Sigmoid colon (tissue), 7 donors: Measurements from ENCODE around the gene CDH23. TPM values are rescaled to one million over a fixed set of nuclear protein-coding genes. Genes with fewer than 3 reads are reported as not detected.

Experiments
- DNase-seq: peaks from one replicate; pipeline ENCODE4 v3.0.0-alpha.2; 2019
- H3K27ac ChIP-seq, 4 donors: fragments of 200-600 bp; sonication (generic); one replicate each; pipeline ENCODE4 v1.5.1; 2016 to 2019; ENCODE audit warnings: mild to moderate bottlenecking in 1 of 4
- H3K27me3 ChIP-seq, 3 donors: fragments of 200-600 bp; sonication (generic); one replicate each; pipeline ENCODE4 v1.5.1; 2019; ENCODE audit warnings: mild to moderate bottlenecking in 1 of 3
- H3K36me3 ChIP-seq, 4 donors: fragments of 200-600 bp; sonication (generic); one replicate each; pipeline ENCODE4 v1.5.1; 2016 to 2019
- H3K4me1 ChIP-seq, 4 donors: fragments of 200-600 bp; sonication (generic); one replicate each; pipeline ENCODE4 v1.5.1; 2017 to 2019
- H3K4me3 ChIP-seq, 4 donors: fragments of 200-600 bp; sonication (generic); one replicate each; pipeline ENCODE4 v1.5.1; 2017 to 2019; ENCODE audit warnings: mild to moderate bottlenecking in 2 of 4, moderate library complexity in 1 of 4
- H3K9me3 ChIP-seq, 4 donors: fragments of 200-600 bp in 3 of 4; sonication (generic) in 3 of 4; one replicate each; pipeline versions ENCODE4 v1.5.1 to v1.6.1; 2013 to 2019
- EP300 ChIP-seq, 4 donors: sonication (generic); formaldehyde crosslinking; IDR thresholded peaks; one replicate each; pipeline ENCODE4 v1.6.1; 2017; ENCODE audit warnings: antibody characterized with exemption in 4 of 4
- POLR2A ChIP-seq, 2 donors: fragments of 450-650 bp; IDR thresholded peaks; one replicate each; pipeline ENCODE4 v1.6.1; 2016; ENCODE audit warnings: antibody characterized with exemption in 2 of 2, mild to moderate bottlenecking in 2 of 2, moderate library complexity in 2 of 2
- POLR2AphosphoS5 ChIP-seq, 4 donors: sonication (generic); formaldehyde crosslinking; IDR thresholded peaks; one replicate each; pipeline ENCODE4 v1.6.1; 2017; ENCODE audit warnings: antibody characterized with exemption in 4 of 4
- WGBS, 2 donors: extraction: QIAGEN DNeasy Blood & Tissue Kit; methylation state at CpG; one replicate each; pipeline ENCODE4 v1.1.7; 2013; 5-methylcytosine and 5-hydroxymethylcytosine counted together
- intact Hi-C: fragments of 100-400 bp; cut with DNase I; formaldehyde crosslinking; loops from one replicate; pipeline ENCODE4 v1.15.1; 2023
- polyA plus RNA-seq, 3 donors: library from polyadenylated mRNA; stranded (reverse); fragments of 200-250 nt; gene quantifications; one replicate each; pipeline ENCODE4 v1.2.3, GENCODE V29; 2013
- total RNA-seq, 4 donors: library from RNA; depleted of rRNA; stranded (reverse); fragments of >200 nt; gene quantifications; one replicate each; pipeline ENCODE4 v1.1.0, GENCODE V29; 2016
- TF ChIP-seq, protein P1 (sequence below), 4 experiments: fragments of 450-650 bp in 3 of 4; fragments of 200-600 bp in 1 of 4; IDR thresholded peaks; one replicate each; pipeline ENCODE4 v1.5.1; 2016 to 2019; ENCODE audit warnings: antibody characterized with exemption in 4 of 4, mild to moderate bottlenecking in 3 of 4, moderate library complexity in 2 of 4
- donor health status: healthy with polysubstance abuse.
- donor health status: Bipolar disorder and iron deficiency.
- donor health status: healthy.

Gene CDH23
- total and polyA plus RNA-seq, 7 donors = 1.5 to 7.2 (median 3.0) TPM

DNA sequence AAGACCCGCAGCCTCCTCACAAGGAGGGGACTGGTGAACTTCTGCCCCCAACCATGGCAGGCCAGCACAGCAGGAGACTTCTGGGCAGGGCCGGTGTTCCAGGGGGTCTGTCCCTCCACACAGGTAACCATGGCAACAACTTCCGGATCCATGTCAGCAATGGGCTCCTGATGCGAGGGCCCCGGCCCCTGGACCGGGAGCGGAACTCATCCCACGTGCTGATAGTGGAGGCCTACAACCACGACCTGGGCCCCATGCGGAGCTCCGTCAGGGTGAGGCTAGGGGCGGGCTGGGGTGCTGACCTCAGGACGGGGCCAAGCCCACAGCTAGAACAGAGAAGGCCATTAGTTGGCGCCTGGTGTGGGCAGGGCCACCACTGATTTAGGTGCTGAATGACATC, 328.5 kb downstream of the CDH23 start:
- H3K27me3 ChIP-seq = no peaks in the 10 kb centered on the region
- H3K4me3 ChIP-seq = no peak overlapping the region
- H3K9me3 ChIP-seq = no peaks in the 10 kb centered on the region
- intact Hi-C loops = loop anchor here (5.0 kb wide), 1 partner anchor 47 kb away; the partner anchor contains the start of gene VSIR
- no peak for DNase-seq
- TF ChIP-seq POLR2A (IDR thresholded peaks at IDR 0.05) (no peak), POLR2AphosphoS5 (IDR thresholded peaks at IDR 0.05) (no peak), EP300 (IDR thresholded peaks at IDR 0.05) (no peak)
- TF ChIP-seq, protein P1, sequence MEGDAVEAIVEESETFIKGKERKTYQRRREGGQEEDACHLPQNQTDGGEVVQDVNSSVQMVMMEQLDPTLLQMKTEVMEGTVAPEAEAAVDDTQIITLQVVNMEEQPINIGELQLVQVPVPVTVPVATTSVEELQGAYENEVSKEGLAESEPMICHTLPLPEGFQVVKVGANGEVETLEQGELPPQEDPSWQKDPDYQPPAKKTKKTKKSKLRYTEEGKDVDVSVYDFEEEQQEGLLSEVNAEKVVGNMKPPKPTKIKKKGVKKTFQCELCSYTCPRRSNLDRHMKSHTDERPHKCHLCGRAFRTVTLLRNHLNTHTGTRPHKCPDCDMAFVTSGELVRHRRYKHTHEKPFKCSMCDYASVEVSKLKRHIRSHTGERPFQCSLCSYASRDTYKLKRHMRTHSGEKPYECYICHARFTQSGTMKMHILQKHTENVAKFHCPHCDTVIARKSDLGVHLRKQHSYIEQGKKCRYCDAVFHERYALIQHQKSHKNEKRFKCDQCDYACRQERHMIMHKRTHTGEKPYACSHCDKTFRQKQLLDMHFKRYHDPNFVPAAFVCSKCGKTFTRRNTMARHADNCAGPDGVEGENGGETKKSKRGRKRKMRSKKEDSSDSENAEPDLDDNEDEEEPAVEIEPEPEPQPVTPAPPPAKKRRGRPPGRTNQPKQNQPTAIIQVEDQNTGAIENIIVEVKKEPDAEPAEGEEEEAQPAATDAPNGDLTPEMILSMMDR (IDR thresholded peaks at IDR 0.05) = no peak
- no peaks in the 10 kb centered on the region for H3K36me3 ChIP-seq
- no peak overlapping the region for H3K27ac ChIP-seq
- peaks cover 0 to 38% (median 32%) of the 10 kb centered on the region in 4 donors for H3K4me1 ChIP-seq
- WGBS, 2 donors = 92 to 95% methylated on average over 14 of the region's 14 CpGs

- 44 to 56% methylated on average over 9 of the region's 9 CpGs for WGBS, 2 donors
- H3K27me3 ChIP-seq = no peaks in the 10 kb centered on the region
- H3K27ac ChIP-seq = peak overlapping the region in 1 of 4 donors; percentile 78
- TF ChIP-seq POLR2A (IDR thresholded peaks at IDR 0.05) = no peak
- TF ChIP-seq, protein P1 (IDR thresholded peaks at IDR 0.05) = no peak
- TF ChIP-seq POLR2AphosphoS5 (IDR thresholded peaks at IDR 0.05) = no peak
- TF ChIP-seq EP300 (IDR thresholded peaks at IDR 0.05) = no peak
- no peaks in the 10 kb centered on the region for H3K36me3 ChIP-seq
- peaks cover 0 to 38% (median 32%) of the 10 kb centered on the region in 4 donors for H3K4me1 ChIP-seq
- no peaks in the 10 kb centered on the region for H3K9me3 ChIP-seq
- H3K4me3 ChIP-seq = no peak overlapping the region
- intact Hi-C loops = loop anchor here (5.0 kb wide), 1 partner anchor 46 kb away; the partner anchor contains the start of gene VSIR
- no peak for DNase-seq
These were observed 329.4 kb downstream of the CDH23 start for GRCh38 chr10:71725998-71726579.

DNA sequence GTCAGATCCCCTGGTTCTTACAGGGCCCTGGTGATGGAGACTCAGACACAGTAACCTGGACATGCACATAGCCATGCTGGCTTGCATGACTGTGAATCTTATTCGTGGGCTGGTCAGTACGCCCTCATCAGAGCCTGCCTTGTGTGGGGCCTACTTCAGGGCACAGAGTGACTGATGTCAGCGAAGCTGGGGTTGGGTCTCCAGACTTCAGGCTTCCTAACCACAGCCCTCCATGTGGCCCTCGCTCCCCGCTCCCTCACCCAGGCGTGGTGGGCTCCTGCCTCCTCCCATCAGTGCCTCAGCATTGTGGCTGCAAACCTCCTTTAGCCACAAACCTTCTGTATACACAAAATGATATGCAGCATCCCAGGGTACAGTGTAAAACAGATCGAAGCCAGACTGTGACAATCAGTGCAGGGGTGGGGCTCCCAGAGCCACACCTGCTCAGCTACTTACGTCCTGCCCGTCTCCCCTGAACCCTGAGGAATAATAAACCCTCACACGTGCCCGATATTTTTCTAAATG, 329.9 kb downstream of the CDH23 start:
- DNase-seq = no peak
- no peaks in the 10 kb centered on the region for H3K36me3 ChIP-seq
- H3K27me3 ChIP-seq = no peaks in the 10 kb centered on the region
- 41 to 50% methylated on average over 11 of the region's 11 CpGs for WGBS, 2 donors
- H3K4me3 ChIP-seq = no peak overlapping the region
- no peaks in the 10 kb centered on the region for H3K9me3 ChIP-seq
- intact Hi-C loops = loop anchor here (5.0 kb wide), 1 partner anchor 46 kb away; the partner anchor contains the start of gene VSIR
- TF ChIP-seq EP300 (IDR thresholded peaks at IDR 0.05) = no peak
- TF ChIP-seq, protein P1 (IDR thresholded peaks at IDR 0.05) = no peak
- no peak for TF ChIP-seq POLR2AphosphoS5 (IDR thresholded peaks at IDR 0.05)
- no peak for TF ChIP-seq POLR2A (IDR thresholded peaks at IDR 0.05)
- peaks cover 0 to 38% (median 32%) of the 10 kb centered on the region in 4 donors for H3K4me1 ChIP-seq
- H3K27ac ChIP-seq = peak overlapping the region; percentile 73 to 82 (median 76)

- Histone ChIP-seq H3K4me1 (peaks cover 0 to 38% (median 32%) of the 10 kb centered on the region in 4 donors), H3K9me3 (no peaks in the 10 kb centered on the region), H3K27ac (peak overlapping the region; percentile 73 to 82 (median 76)), H3K4me3 (no peak overlapping the region), H3K27me3 (no peaks in the 10 kb centered on the region), H3K36me3 (no peaks in the 10 kb centered on the region)
- 42% methylated on average over 12 of the region's 12 CpGs for WGBS, 2 donors
- TF ChIP-seq POLR2A (IDR thresholded peaks at IDR 0.05) (no peak), POLR2AphosphoS5 (IDR thresholded peaks at IDR 0.05) (no peak), EP300 (IDR thresholded peaks at IDR 0.05) (no peak)
- TF ChIP-seq, protein P1 (IDR thresholded peaks at IDR 0.05) = no peak
- intact Hi-C loops = loop anchor here (5.0 kb wide), 1 partner anchor 45 kb away; the partner anchor contains the start of gene VSIR
- DNase-seq = no peak
These were observed 330.5 kb downstream of the CDH23 start for GRCh38 chr10:71727105-71727737.
